OCI-LY3 (cell line): ENCODE data around the gene IL23A.

Experiments used
- H2AFZ ChIP-seq: fragments of 200-600, 300-600 bp; shearing (Covaris generic); 2 replicates; pipeline ENCODE4 v1.6.0; 2014; ENCODE audit warnings: antibody characterized with exemption, low read depth, low read length
- H3K27ac ChIP-seq: fragments of 200-600, 300-600 bp; sonication (generic); 2 replicates; pipeline ENCODE4 v1.5.1; 2014; ENCODE audit warnings: mild to moderate bottlenecking, low read length, moderate library complexity, mixed read lengths
- H3K27me3 ChIP-seq: fragments of 200-600, 300-600 bp; sonication (generic); 2 replicates; pipeline ENCODE4 v1.6.1; 2014; ENCODE audit warnings: low read depth, low read length, mixed read lengths
- H3K36me3 ChIP-seq: fragments of 200-600, 300-600 bp; sonication (generic); replicated peaks from 2 replicates; pipeline ENCODE3; 2014; ENCODE audit warnings: low read depth, low read length, mixed read lengths
- H3K4me1 ChIP-seq: fragments of 300-600, 200-600 bp; sonication (generic); 2 replicates; pipeline ENCODE4 v1.6.1; 2014; ENCODE audit warnings: low read length, mixed read lengths
- H3K4me2 ChIP-seq: fragments of 200-600, 300-600 bp; sonication (generic); 2 replicates; pipeline ENCODE4 v1.6.1; 2014; ENCODE audit warnings: low read length, mixed read lengths
- H3K4me3 ChIP-seq: fragments of 300-600, 200-600 bp; sonication (generic); 2 replicates; pipeline ENCODE4 v1.5.1; 2014; ENCODE audit warnings: antibody characterized with exemption, mild to moderate bottlenecking, low read length, moderate library complexity
- H3K79me2 ChIP-seq: fragments of 300-600, 200-600 bp; shearing (Covaris generic); 2 replicates; pipeline ENCODE4 v1.6.1; 2014; ENCODE audit warnings: mild to moderate bottlenecking, low read length, mixed read lengths
- H3K9ac ChIP-seq: fragments of 300-600, 200-600 bp; shearing (Covaris generic); 2 replicates; pipeline ENCODE4 v1.6.0; 2014; ENCODE audit warnings: mild to moderate bottlenecking, low read length, moderate library complexity
- H3K9me3 ChIP-seq: fragments of 200-600, 300-600 bp; shearing (Covaris generic); 2 replicates; pipeline ENCODE4 v1.6.1; 2014; ENCODE audit warnings: low read length, mixed read lengths; ENCODE audit not compliant: insufficient read depth
- H4K20me1 ChIP-seq: fragments of 200-600, 300-600 bp; sonication (generic); 2 replicates; pipeline ENCODE4 v1.6.1; 2016; ENCODE audit warnings: low read length, mixed read lengths; ENCODE audit not compliant: insufficient read depth
- CTCF ChIP-seq: fragments of 200-600, 300-600 bp; sonication (generic); IDR thresholded peaks from 2 replicates; pipeline ENCODE4 v1.5.1; 2014; ENCODE audit warnings: antibody characterized with exemption, low read length, low read depth
- EZH2phosphoT487 ChIP-seq: fragments of 200-600 bp; shearing (Covaris generic); IDR thresholded peaks from 2 replicates; pipeline ENCODE4 v1.6.1; 2018; ENCODE audit warnings: antibody characterized with exemption, mixed run types, low read depth

IL23A gene

DNA sequence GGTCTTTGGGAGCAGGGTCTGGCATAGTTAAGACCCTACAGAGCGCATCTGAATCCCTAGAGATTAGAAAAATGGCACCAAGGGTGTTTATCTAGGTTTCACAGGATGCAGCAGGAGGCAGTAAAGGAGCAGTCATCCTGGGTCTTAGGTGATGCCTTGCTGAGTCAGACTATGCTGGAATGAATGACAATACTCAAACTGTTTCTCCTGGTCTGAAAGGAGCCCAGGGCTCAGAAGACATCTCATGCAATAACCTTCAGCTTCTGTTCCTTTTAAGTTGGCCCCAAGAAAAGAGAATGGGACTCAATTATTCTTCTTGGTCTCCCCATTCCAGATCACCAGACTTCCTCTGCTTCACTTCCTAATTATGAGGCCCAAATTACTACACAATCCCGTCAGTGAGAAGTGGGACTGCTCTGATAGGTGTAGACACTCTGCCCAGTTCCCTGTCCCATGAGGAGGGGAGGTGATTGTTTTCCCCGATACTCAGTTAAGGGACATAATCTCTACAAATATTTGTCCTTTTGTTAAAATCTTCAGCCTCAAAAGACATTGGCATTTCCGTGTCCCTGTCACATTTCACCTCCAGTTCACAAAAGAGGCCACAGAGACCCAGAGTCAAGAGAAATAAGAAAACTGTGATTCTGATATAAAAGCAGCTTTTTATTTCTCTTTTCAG is 38.8 kb downstream of the IL23A start:
- Histone ChIP-seq H3K9ac (0 out of 2 replicates have a peak overlapping the region, but pooled peaks have one; percentile 17), H2AFZ (peak overlapping the region; percentile 73), H3K4me2 (peak overlapping the region; percentile 20), H3K4me3 (no peak overlapping the region), H3K9me3 (no peaks in the 10 kb centered on the region), H3K79me2 (no peaks in the 10 kb centered on the region), H3K27ac (0 out of 2 replicates have a peak overlapping the region, but pooled peaks have one; percentile 8), H3K4me1 (peaks cover 38% of the 10 kb centered on the region), H3K36me3 (no peaks in the 10 kb centered on the region), H4K20me1 (no peaks in the 10 kb centered on the region), H3K27me3 (no peaks in the 10 kb centered on the region)
- TF ChIP-seq CTCF (no peak; the same call in 1 of the 2 replicates), EZH2phosphoT487 (no peak)

GRCh38 chr12:56377989-56378316 is 39.3 kb downstream of the IL23A start:
- Histone ChIP-seq H2AFZ (peak overlapping the region; percentile 73), H3K27me3 (no peaks in the 10 kb centered on the region), H3K9me3 (no peaks in the 10 kb centered on the region), H3K4me1 (peaks cover 38% of the 10 kb centered on the region), H3K9ac (0 out of 2 replicates have a peak overlapping the region, but pooled peaks have one; percentile 17), H3K4me2 (no peak overlapping the region), H3K27ac (0 out of 2 replicates have a peak overlapping the region, but pooled peaks have one; percentile 8), H4K20me1 (no peaks in the 10 kb centered on the region), H3K4me3 (no peak overlapping the region), H3K36me3 (no peaks in the 10 kb centered on the region), H3K79me2 (no peaks in the 10 kb centered on the region)
- no peak for TF ChIP-seq CTCF
- no peak for TF ChIP-seq EZH2phosphoT487

DNA sequence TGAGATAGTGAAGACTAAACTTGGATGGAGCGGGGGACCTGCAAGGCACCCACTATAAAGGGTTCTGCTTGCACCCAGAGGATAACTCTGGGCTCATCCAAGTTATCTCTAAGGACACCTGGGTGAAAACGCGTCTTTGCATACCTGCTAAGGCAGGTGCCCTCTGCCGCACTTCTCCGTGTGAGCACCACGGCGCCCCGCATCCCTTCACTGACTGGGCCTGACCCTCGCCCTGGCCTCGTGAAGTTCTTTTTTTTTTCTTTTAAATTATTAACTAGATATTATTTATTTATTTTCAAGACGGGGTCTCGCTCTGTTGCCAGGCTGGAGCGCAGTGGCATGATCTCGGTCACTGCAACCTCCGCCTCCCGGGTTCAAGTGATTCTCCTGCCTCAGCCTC is 43.9 kb downstream of the IL23A start:
- no peaks in the 10 kb centered on the region for H4K20me1 ChIP-seq
- no peaks in the 10 kb centered on the region for H3K9me3 ChIP-seq
- H2AFZ ChIP-seq = no peak overlapping the region
- H3K27ac ChIP-seq = no peak overlapping the region
- H3K4me2 ChIP-seq = no peak overlapping the region
- no peaks in the 10 kb centered on the region for H3K79me2 ChIP-seq
- H3K27me3 ChIP-seq = no peaks in the 10 kb centered on the region
- H3K9ac ChIP-seq = no peak overlapping the region
- H3K36me3 ChIP-seq = no peaks in the 10 kb centered on the region
- no peak overlapping the region for H3K4me3 ChIP-seq
- TF ChIP-seq CTCF = no peak
- no peak for TF ChIP-seq EZH2phosphoT487
- H3K4me1 ChIP-seq = peaks cover 3% of the 10 kb centered on the region

GRCh38 chr12:56385873-56386272 is 47.2 kb downstream of the IL23A start:
- no peak overlapping the region for H3K9ac ChIP-seq
- H3K36me3 ChIP-seq = no peaks in the 10 kb centered on the region
- no peak overlapping the region for H3K4me2 ChIP-seq
- H3K4me3 ChIP-seq = no peak overlapping the region
- no peaks in the 10 kb centered on the region for H4K20me1 ChIP-seq
- H3K79me2 ChIP-seq = no peaks in the 10 kb centered on the region
- no peak overlapping the region for H2AFZ ChIP-seq
- H3K9me3 ChIP-seq = no peaks in the 10 kb centered on the region
- no peaks in the 10 kb centered on the region for H3K4me1 ChIP-seq
- TF ChIP-seq CTCF = no peak
- TF ChIP-seq EZH2phosphoT487 = no peak
- H3K27ac ChIP-seq = no peak overlapping the region
- H3K27me3 ChIP-seq = no peaks in the 10 kb centered on the region
